H9 (cell line): ENCODE measurements around the gene ANP32E. TPM values are rescaled to one million over a fixed set of nuclear protein-coding genes. Genes with fewer than 3 reads are reported as not detected.

Experiments
- DNase-seq: peaks from one replicate; pipeline ENCODE4 v3.0.0-alpha.2; 2017
- H2AFZ ChIP-seq: one replicate; pipeline ENCODE4 v1.6.1; 2013; ENCODE audit warnings: mild to moderate bottlenecking, low read length, control low read depth, moderate library complexity
- H2AK5ac ChIP-seq: 2 replicates; pipeline ENCODE4 v1.6.1; 2013; ENCODE audit warnings: low read length, control low read depth, mixed read lengths; ENCODE audit not compliant: insufficient read length
- H2BK120ac ChIP-seq: one replicate; pipeline ENCODE4 v1.6.1; 2013; ENCODE audit warnings: low read depth, mild to moderate bottlenecking, low read length, control low read depth, inconsistent platforms; ENCODE audit not compliant: poor library complexity, severe bottlenecking
- H2BK12ac ChIP-seq: 2 replicates; pipeline ENCODE4 v1.6.1; 2013; ENCODE audit warnings: low read length, control low read depth, mixed read lengths, low read depth; ENCODE audit not compliant: insufficient read length
- H2BK15ac ChIP-seq: 2 replicates; pipeline ENCODE4 v1.6.1; 2013; ENCODE audit warnings: low read depth, low read length, control low read depth
- H2BK20ac ChIP-seq: one replicate; pipeline ENCODE4 v1.6.1; 2013; ENCODE audit warnings: low read depth, mild to moderate bottlenecking, low read length, control low read depth, inconsistent platforms; ENCODE audit not compliant: poor library complexity, severe bottlenecking
- H2BK5ac ChIP-seq: 2 replicates; pipeline ENCODE4 v1.6.1; 2013; ENCODE audit warnings: low read length, control low read depth, mixed read lengths; ENCODE audit not compliant: insufficient read length
- H3K14ac ChIP-seq: 2 replicates; pipeline ENCODE4 v1.6.1; 2013; ENCODE audit warnings: low read length, control low read depth; ENCODE audit not compliant: insufficient read depth
- H3K18ac ChIP-seq: 2 replicates; pipeline ENCODE4 v1.6.1; 2013; ENCODE audit warnings: low read depth, mild to moderate bottlenecking, mixed read lengths, low read length, control low read depth; ENCODE audit not compliant: insufficient read length
- H3K23ac ChIP-seq: 2 replicates; pipeline ENCODE4 v1.6.1; 2013; ENCODE audit warnings: low read length, control low read depth, mixed read lengths, low read depth; ENCODE audit not compliant: insufficient read length
- H3K23me2 ChIP-seq: 2 replicates; pipeline ENCODE4 v1.6.1; 2013; ENCODE audit warnings: low read depth, mild to moderate bottlenecking, mixed read lengths, low read length, control low read depth; ENCODE audit not compliant: insufficient read length, poor library complexity, severe bottlenecking
- H3K27ac ChIP-seq: 2 replicates; pipeline ENCODE4 v1.5.1; 2013; ENCODE audit warnings: low read length, control low read depth, mixed read lengths, low read depth; ENCODE audit not compliant: insufficient read length
- H3K27me3 ChIP-seq: 2 replicates; pipeline ENCODE4 v1.6.1; 2013; ENCODE audit warnings: low read length, control low read depth, inconsistent platforms; ENCODE audit not compliant: insufficient read depth
- H3K4ac ChIP-seq: 2 replicates; pipeline ENCODE4 v1.6.1; 2013; ENCODE audit warnings: low read depth, mild to moderate bottlenecking, control low read depth, inconsistent platforms, low read length, moderate library complexity
- H3K4me1 ChIP-seq: 2 replicates; pipeline ENCODE4 v1.6.1; 2013; ENCODE audit warnings: low read length, control low read depth, inconsistent platforms; ENCODE audit not compliant: insufficient read depth
- H3K4me2 ChIP-seq: 2 replicates; pipeline ENCODE4 v1.6.1; 2013; ENCODE audit warnings: low read length, control low read depth, mixed read lengths; ENCODE audit not compliant: insufficient read length, insufficient read depth
- H3K56ac ChIP-seq: 2 replicates; pipeline ENCODE4 v1.6.1; 2013; ENCODE audit warnings: low read depth, mild to moderate bottlenecking, mixed read lengths, low read length, control low read depth; ENCODE audit not compliant: insufficient read length
- H3K79me1 ChIP-seq: 2 replicates; pipeline ENCODE4 v1.6.1; 2013; ENCODE audit warnings: low read depth, mild to moderate bottlenecking, moderate library complexity, low read length, control low read depth, inconsistent platforms; ENCODE audit not compliant: insufficient read depth, poor library complexity, severe bottlenecking
- H3K79me2 ChIP-seq: 2 replicates; pipeline ENCODE4 v1.6.1; 2013; ENCODE audit warnings: low read length, control low read depth, inconsistent platforms; ENCODE audit not compliant: insufficient read depth
- H3K9ac ChIP-seq: 2 replicates; pipeline ENCODE4 v1.6.1; 2013; ENCODE audit warnings: low read length, control low read depth, mixed read lengths; ENCODE audit not compliant: insufficient read length; ENCODE audit errors: extremely low read depth
- H3K9me3 ChIP-seq: one replicate; pipeline ENCODE4 v1.6.1; 2013; ENCODE audit warnings: low read depth, low read length, inconsistent platforms; ENCODE audit not compliant: control insufficient read depth
- H3T11ph ChIP-seq: one replicate; pipeline ENCODE4 v1.6.1; 2013; ENCODE audit warnings: mild to moderate bottlenecking, low read length, control low read depth, inconsistent platforms
- H4K20me1 ChIP-seq: one replicate; pipeline ENCODE4 v1.6.1; 2013; ENCODE audit not compliant: control insufficient read depth, insufficient read length, insufficient read depth
- H4K5ac ChIP-seq: 2 replicates; pipeline ENCODE4 v1.6.1; 2013; ENCODE audit warnings: low read depth, mild to moderate bottlenecking, mixed read lengths, low read length, control low read depth; ENCODE audit not compliant: insufficient read length
- H4K8ac ChIP-seq: replicated peaks from 2 replicates; pipeline ENCODE4 v1.6.1; 2013; ENCODE audit warnings: low read length, control low read depth, mixed read lengths, low read depth; ENCODE audit not compliant: insufficient read length
- H4K91ac ChIP-seq: 2 replicates; pipeline ENCODE4 v1.6.1; 2013; ENCODE audit warnings: low read depth, mild to moderate bottlenecking, moderate library complexity, mixed read lengths, low read length, control low read depth; ENCODE audit not compliant: insufficient read length
- H3K27ac Mint-ChIP-seq, 3 experiments: 2 replicates in 2 of 3; 3 replicates in 1 of 3; pipeline ENCODE4 v1.8.0; 2020 to 2021; ENCODE audit warnings: mixed read lengths in 3 of 3, mild to moderate bottlenecking in 1 of 3, moderate library complexity in 1 of 3
- H3K27me3 Mint-ChIP-seq: 2 replicates; pipeline ENCODE4 v1.8.0; 2021; ENCODE audit warnings: low read depth, mild to moderate bottlenecking, moderate library complexity, mixed read lengths
- H3K36me3 Mint-ChIP-seq, 3 experiments: 2 replicates in 2 of 3; 3 replicates in 1 of 3; pipeline ENCODE4 v1.8.0; 2020 to 2021; ENCODE audit warnings: low read depth in 3 of 3, mixed read lengths in 3 of 3; ENCODE audit not compliant: insufficient read depth in 1 of 3
- H3K4me1 Mint-ChIP-seq, 2 experiments: 2 replicates each; pipeline ENCODE4 v1.8.0; 2020; ENCODE audit warnings: mixed read lengths in 2 of 2
- H3K4me3 Mint-ChIP-seq, 2 experiments: 2 replicates in 1 of 2; 3 replicates in 1 of 2; pipeline ENCODE4 v1.8.0; 2020 to 2021; ENCODE audit warnings: mild to moderate bottlenecking in 2 of 2, mixed read lengths in 2 of 2, moderate library complexity in 1 of 2
- H3K9me3 Mint-ChIP-seq, 2 experiments: 2 replicates in 1 of 2; 3 replicates in 1 of 2; pipeline ENCODE4 v1.8.0; 2020; ENCODE audit warnings: mild to moderate bottlenecking in 2 of 2, mixed read lengths in 2 of 2, moderate library complexity in 1 of 2
- WGBS: extraction: QIAGEN DNeasy Blood & Tissue Kit; methylation state at CpG from one replicate; pipeline ENCODE4 v1.1.7; 2013; ENCODE audit warnings: missing lambda C conversion rate, low lambda C conversion rate, mixed read lengths; ENCODE audit not compliant: insufficient read length; ENCODE audit errors: extremely low coverage; 5-methylcytosine and 5-hydroxymethylcytosine counted together
- total RNA-seq: library from RNA; stranded (reverse); gene quantifications from 2 replicates; pipeline ENCODE4 v1.2.1, GENCODE V29; 2021
- TF ChIP-seq, protein P1 (sequence below): fragments of 200-600 bp; sonication (generic); conservative IDR thresholded peaks from 3 replicates; pipeline ENCODE4 v1.8.0; 2021; ENCODE audit warnings: antibody characterized with exemption, mild to moderate bottlenecking

Gene ANP32E
- total RNA-seq, 1 experiment from 2014 or later: 106 TPM

DNA sequence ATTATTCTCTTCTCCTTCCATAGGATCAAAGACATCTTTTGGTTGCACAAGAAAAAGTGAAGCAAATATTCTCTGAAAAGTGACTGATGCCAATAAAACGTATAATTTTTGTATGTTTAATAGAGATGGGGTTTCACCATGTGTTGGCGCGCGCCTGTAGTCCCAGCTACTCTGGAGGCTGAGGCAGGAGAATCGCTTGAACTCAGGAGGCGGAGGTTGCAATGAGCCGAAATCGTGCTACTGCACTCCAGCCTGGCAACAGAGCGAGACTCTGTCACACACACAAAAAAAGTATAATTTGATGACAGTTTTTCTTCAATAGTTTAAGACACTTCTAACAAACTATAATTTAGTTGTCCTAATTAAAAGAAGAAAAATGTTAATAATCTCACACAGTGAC lies 23.8 kb downstream of the ANP32E start:
- no peak overlapping the region for H2BK20ac ChIP-seq
- H3T11ph ChIP-seq: no peak overlapping the region
- H4K20me1 ChIP-seq: no peaks in the 10 kb centered on the region
- no peaks in the 10 kb centered on the region for H3K36me3 Mint-ChIP-seq
- no peak overlapping the region for H3K9ac ChIP-seq
- no peaks in the 10 kb centered on the region for H3K4me1 ChIP-seq
- H3K4me2 ChIP-seq: no peak overlapping the region
- H2BK5ac ChIP-seq: no peak overlapping the region
- H3K14ac ChIP-seq: no peak overlapping the region
- H3K27ac Mint-ChIP-seq: no peak overlapping the region
- no peak overlapping the region for H3K18ac ChIP-seq
- no peak overlapping the region for H2AK5ac ChIP-seq
- H3K23ac ChIP-seq: no peak overlapping the region
- no peak overlapping the region for H3K27ac ChIP-seq
- H3K9me3 ChIP-seq: no peaks in the 10 kb centered on the region
- H4K8ac ChIP-seq: no peak overlapping the region
- H3K4me1 Mint-ChIP-seq: peaks cover 9 to 10% of the 10 kb centered on the region in 2 experiments; a peak in 3 of 4 replicates
- no peak overlapping the region for H4K5ac ChIP-seq
- no CpG with 5 or more reads among the region's 9 CpGs for WGBS
- no peaks in the 10 kb centered on the region for H3K9me3 Mint-ChIP-seq
- H2BK12ac ChIP-seq: no peak overlapping the region
- H2BK120ac ChIP-seq: no peak overlapping the region
- no peaks in the 10 kb centered on the region for H3K27me3 ChIP-seq
- no peak overlapping the region for H3K4me3 Mint-ChIP-seq
- H3K4ac ChIP-seq: no peak overlapping the region
- no peaks in the 10 kb centered on the region for H3K27me3 Mint-ChIP-seq
- H3K79me2 ChIP-seq: no peaks in the 10 kb centered on the region
- H3K56ac ChIP-seq: no peak overlapping the region
- TF ChIP-seq, protein P1, sequence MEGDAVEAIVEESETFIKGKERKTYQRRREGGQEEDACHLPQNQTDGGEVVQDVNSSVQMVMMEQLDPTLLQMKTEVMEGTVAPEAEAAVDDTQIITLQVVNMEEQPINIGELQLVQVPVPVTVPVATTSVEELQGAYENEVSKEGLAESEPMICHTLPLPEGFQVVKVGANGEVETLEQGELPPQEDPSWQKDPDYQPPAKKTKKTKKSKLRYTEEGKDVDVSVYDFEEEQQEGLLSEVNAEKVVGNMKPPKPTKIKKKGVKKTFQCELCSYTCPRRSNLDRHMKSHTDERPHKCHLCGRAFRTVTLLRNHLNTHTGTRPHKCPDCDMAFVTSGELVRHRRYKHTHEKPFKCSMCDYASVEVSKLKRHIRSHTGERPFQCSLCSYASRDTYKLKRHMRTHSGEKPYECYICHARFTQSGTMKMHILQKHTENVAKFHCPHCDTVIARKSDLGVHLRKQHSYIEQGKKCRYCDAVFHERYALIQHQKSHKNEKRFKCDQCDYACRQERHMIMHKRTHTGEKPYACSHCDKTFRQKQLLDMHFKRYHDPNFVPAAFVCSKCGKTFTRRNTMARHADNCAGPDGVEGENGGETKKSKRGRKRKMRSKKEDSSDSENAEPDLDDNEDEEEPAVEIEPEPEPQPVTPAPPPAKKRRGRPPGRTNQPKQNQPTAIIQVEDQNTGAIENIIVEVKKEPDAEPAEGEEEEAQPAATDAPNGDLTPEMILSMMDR: no peak
- no peak overlapping the region for H4K91ac ChIP-seq
- no peak for DNase-seq
- H3K23me2 ChIP-seq: no peaks in the 10 kb centered on the region
- no peak overlapping the region for H2AFZ ChIP-seq
- H2BK15ac ChIP-seq: no peak overlapping the region
- no peaks in the 10 kb centered on the region for H3K79me1 ChIP-seq
